ENCODE data around the gene KRTAP10-10.

- TF ChIP-seq TAF1 (IDR thresholded peaks at IDR 0.05; ENCODE audit: low read depth, low read length) (no peak), SPI1 (IDR thresholded peaks at IDR 0.05; ENCODE audit: low read depth, low read length) (no peak), POLR2A (IDR thresholded peaks at IDR 0.05; ENCODE audit: low read depth, low read length) (no peak)
Observed at GRCh38 chr21:44590311-44590721, 46.8 kb upstream of the KRTAP10-10 start.
